HG02973 (cell line): ENCODE measurements around the gene OPCML.

Source experiments
- ATAC-seq: cut with Tn5 transposase; IDR thresholded peaks from one replicate; pipeline ENCODE4 v1.9.1; 2021; ENCODE audit warnings: moderate library complexity; ENCODE audit not compliant: unreplicated experiment

OPCML gene

DNA sequence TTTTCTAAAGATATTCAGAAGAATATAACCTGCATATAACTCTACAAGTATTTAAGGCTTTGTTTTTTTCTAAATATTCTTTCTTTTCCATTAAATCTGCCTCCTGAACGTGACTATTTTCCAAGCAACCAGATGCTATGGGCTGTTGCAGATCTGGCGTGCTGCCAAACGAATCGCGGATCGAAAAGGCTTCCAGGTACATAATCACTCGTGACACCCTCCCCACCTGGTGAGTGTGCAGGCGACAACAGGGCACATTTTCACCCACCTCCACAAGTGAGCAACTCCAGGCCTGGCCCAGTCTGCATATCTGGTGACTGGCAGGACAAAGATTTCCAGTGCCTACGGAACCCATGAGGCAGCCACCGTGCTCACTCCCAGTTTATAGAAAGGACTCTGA is 660.1 kb downstream of the OPCML start:
- no peak for ATAC-seq

GRCh38 chr11:132866783-132867545 is 665.3 kb downstream of the OPCML start:
- ATAC-seq, result no peak

- no peak for ATAC-seq
Observed at GRCh38 chr11:132865623-132866022, 666.7 kb downstream of the OPCML start.

DNA sequence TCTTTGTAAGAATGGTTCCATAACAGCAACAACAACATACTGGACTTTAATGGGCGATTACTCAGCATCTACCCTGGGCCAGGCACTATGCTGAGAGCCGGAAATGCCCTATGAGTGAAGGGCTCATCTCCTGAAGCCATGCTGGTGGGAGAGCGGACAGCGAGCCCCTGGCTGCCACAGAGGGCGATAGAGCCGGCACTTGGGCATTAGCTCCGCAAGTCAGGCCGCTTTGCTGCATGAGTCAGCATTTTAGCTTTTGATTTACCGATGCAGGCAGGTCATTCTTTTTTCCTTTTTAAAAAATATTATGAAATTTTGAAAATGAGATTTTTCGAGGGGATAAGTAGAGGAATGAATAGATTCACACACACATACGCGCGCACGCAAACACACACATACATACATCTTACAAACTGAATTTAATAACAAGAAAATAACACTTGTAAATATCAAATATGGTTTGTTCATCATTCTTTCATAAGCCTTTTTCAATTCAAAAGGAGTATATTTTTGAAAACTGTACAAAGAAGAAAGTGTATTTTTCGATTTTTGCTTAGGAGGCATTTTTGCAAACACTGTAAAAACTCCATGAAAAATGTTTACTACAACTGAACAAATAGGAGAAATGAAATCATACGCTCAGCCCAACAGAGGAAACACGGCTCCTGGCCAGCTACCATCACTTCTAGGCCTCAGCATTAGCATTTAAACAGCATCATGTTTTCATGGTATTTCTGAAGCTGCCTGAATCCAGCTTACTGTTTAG is 667.3 kb downstream of the OPCML start:
- no peak for ATAC-seq

GRCh38 chr11:132862933-132863332 is 669.4 kb downstream of the OPCML start:
- ATAC-seq, result no peak

GRCh38 chr11:132862137-132862536 is 670.2 kb downstream of the OPCML start:
- ATAC-seq, result no peak

GRCh38 chr11:132859306-132859705 is 673.0 kb downstream of the OPCML start:
- ATAC-seq, result no peak

GRCh38 chr11:132858223-132858622 is 674.1 kb downstream of the OPCML start:
- no peak for ATAC-seq

DNA sequence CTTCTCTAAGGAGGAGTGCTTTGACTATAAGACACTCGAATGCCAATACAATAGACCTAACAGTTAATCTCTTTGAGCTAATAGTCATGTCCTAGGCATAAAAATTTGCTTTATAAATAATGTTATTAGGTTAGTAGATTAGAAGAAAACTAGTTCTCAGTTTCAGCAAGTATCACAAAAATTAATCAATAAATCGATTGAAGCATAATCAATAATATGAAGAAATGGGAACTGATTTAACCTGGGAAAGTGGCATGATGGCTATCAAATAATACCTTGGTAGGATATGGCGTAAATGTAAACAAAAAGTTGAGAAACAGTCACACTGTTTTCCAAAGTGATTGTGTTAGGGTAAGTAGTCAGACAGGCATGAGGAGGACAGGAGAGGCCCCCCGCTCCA is 676.3 kb downstream of the OPCML start:
- no peak for ATAC-seq

GRCh38 chr11:132855516-132855915 is 676.8 kb downstream of the OPCML start:
- no peak for ATAC-seq

GRCh38 chr11:132853886-132854285 is 678.4 kb downstream of the OPCML start:
- no peak for ATAC-seq

DNA sequence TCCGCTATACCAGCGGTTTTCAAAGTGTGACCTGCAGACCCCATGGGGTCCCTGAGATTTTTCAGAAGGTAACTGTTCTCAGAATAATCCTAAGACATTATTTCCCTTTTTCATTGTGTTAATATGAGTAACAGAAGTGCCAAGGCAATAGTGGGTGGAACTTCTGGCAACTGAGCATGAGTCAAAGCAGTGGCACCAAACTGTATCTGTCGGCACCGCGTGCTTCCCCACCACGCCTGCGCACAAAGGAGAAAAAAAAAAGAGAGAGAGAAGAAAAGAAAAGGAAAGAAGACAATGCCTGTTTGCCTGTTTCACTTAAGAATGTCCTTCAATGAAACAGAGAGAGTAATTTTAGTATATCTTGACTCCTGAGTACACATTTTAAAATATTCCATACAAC is 679.9 kb downstream of the OPCML start:
- ATAC-seq, result no peak

- ATAC-seq, result no peak
Observed at GRCh38 chr11:132851247-132851646, 681.1 kb downstream of the OPCML start.

- ATAC-seq, result no peak
Observed at GRCh38 chr11:132850266-132850665, 682.0 kb downstream of the OPCML start.

- ATAC-seq, result no peak
Observed at GRCh38 chr11:132848336-132848735, 684.0 kb downstream of the OPCML start.

- ATAC-seq, result no peak
Observed at GRCh38 chr11:132846075-132846474, 686.2 kb downstream of the OPCML start.

DNA sequence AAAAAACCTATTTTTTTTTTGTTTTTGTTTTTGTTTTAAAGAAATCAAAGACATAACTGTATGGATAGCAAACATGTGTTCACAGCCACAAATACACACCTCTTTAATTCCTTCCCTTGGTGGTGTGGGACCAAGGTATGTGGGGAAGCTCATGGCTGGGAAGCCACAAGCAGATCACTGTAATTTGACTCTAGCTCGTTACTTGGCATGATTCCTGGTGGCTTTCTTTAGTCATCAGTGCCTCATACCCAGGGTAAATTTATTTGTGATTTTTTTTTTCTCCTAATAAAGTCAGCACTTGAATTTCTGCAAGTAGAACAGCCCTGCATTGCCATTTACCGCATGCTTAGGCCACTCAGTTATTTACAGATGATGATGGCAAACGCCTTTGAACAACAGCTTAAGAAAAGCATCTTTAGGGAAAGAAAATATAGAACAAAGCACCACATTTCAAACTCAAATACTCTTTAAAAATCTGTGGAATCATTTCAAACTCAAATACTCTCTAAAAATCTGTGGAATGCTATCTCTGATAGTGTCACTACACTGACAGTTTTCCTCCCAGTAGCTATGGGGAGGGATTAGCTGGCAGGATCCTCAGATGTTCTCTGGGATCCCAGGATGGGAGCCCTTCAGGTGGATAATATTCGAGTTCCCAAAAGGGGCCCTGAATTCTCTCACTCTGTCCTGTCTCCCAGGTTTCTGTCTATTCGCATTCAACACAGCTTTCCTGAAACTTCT is 687.2 kb downstream of the OPCML start:
- no peak for ATAC-seq

GRCh38 chr11:132840660-132841059 is 691.6 kb downstream of the OPCML start:
- no peak for ATAC-seq

DNA sequence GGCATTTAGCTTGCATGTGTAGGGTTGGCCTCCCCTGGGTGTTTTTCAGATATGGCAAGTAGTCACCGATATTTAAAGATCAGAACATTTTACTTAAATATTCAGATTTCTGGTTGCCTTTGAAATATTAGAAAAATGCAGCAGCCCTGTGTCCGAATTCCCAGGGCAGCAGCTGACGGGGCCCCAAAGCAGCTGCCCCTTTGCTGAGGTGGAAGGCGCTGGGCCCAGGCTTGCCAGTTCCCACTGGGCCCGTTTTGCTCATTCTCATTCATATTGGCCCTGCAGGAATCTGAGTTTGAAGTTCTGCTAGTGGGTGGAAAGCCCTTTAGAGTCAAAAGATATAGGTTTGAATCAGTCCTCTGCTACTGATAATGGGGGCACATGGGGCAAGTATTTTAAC is 692.1 kb downstream of the OPCML start:
- no peak for ATAC-seq

- no peak for ATAC-seq
Observed at GRCh38 chr11:132839236-132839945, 692.9 kb downstream of the OPCML start.

DNA sequence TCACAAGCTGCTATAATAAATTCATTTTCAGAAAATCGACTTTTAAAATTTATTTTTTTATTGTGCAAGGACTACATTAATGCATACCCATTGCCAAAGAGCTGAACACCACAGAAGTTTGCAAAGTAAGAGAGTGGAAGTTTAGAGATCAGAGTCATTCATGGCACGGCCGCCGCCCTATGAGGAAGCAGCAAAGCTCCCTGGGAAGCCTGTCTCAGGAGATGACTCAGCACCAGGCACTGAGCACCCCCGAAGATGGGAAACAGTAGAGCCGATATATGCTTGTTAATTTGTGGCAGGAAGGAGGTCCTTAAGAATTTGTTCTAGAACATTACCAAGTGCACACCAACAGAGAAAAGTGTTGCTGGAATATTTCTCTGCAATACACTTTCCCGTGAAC is 693.7 kb downstream of the OPCML start:
- ATAC-seq, result no peak
